ENCODE results near the gene MPST.
"Not testable (repeated sequence)": the region's sequence is repeated elsewhere in the genome, so short reads cannot be mapped to it uniquely, and the experiment has no call there.

MPST gene

DNA sequence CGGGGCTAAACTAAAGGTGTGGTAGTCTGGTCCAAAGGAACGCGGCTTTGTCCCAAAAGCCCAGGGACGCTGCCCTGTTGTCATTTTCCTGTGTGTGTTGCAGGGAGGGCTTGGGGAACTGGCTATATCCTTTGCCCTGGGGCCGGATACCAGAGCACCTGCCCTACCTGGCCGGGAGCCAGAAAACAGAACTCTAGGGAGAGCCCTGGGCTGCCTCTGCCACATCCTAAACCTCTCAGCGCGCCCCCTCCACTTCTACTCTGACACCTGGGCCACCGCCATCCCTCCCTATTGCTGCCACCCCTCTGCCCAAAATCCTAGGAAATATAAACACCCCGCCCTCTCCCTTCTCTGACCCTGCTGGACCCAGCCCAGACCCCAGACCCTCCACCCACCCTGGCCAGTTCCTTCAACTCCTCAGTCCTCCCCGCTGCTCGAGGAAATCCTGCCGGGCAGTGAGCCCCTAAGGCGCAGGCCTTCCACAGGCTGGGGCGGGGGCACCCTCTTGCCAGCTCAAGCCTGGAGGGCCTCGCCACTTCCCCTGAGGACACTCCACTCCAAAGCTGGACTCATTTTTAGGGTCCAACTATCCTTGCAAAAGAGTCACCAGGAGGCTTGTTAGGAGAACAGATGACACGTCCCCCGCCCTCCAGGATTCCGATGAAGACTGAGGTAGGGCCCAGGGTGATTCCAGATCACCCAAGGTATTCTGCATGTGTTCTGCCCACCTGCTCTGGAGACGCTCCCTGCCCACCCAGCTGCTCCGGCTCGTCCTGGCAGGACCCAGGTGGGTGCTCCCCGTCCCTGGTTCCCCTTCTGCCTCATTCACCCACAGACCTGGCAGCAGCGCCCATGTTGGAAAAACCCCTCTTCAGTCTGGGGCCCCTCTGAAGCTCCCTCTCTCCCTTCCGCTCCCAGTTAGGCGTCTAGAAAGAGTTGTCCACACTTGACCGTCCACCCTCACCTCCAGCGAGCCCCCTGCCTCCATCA lies 44.2 kb downstream of the MPST start:
- no peak for DNase-seq

DNA sequence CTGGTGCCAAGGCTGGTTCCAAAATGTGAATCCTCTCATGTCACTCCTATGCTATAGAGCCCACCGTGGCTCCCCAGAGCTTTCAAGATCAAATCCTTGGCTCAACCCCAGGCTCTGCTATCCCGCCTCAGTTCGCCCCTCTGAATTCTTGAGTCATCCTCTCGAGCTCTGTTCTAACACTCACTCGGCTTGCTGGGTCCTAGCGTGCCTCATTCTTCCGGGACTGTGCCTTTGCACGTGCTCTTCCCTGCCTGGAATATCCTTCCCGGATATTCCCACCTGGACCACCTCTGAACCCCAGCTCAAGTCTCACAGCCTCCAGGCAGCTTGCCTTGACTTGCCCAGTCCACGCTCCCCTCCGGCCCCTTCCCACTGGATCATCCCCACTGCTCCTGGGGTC lies 45.0 kb downstream of the MPST start:
- DNase-seq: no peak

DNA sequence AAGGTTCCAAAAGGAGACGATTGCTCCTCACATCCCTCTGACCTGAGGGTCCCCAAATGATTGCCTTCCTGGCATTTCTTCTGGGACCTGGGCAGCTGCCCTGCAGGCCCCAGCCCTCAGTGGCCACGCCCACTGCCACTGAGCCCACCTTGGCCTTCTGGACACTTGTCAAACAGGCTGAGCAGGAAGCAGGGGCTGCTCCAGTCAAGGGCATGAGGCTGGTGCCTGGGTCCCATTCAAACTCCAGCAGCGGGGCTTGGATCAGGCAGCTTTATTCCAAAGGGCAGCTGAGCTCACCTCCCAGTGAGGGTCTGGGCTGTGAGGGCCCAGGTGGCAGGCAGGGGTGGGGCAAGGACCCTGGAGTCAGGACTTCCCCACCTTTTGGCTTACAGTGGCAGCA lies 45.6 kb downstream of the MPST start:
- no peak for DNase-seq

DNA sequence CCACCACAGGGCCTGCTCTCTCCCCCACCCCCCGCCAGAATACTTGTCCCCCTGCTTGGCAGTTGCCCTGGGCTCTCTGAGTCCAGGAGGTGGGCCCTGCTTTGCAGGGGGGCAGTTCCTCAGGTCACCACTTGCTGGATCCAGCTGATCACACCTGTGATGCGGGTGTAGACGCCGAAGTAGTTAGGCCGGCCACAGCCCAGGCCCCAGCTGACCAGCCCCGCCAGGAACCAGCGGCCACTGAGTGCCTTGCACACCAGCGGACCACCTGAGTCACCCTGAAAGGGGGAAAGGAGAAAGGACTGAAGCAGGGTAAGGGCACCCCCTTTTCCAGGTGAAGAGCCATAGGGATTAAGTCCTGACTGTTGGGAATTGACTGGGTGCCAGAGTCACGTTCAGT lies 46.4 kb downstream of the MPST start:
- no peak for DNase-seq

DNA sequence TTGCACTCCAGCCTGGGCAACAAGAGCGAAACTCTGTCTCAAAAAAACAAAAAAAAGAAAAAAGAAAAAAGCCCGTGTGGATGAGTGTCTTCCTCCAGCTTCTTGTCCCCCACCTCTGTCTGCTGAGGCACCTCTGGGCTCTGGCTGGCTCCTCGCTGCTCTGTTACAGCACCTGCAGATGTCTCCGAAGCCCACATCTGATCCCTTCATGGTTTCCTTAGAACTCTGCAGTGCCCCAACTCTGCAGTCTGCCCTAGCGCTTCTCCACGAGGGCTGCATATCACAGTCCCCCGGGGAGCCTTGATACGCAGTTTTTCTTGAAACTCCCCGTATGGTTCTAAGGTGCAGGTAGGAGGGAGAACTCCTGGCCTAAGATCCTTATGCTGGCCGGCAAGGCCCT lies 47.9 kb downstream of the MPST start:
- DNase-seq: no peak

DNA sequence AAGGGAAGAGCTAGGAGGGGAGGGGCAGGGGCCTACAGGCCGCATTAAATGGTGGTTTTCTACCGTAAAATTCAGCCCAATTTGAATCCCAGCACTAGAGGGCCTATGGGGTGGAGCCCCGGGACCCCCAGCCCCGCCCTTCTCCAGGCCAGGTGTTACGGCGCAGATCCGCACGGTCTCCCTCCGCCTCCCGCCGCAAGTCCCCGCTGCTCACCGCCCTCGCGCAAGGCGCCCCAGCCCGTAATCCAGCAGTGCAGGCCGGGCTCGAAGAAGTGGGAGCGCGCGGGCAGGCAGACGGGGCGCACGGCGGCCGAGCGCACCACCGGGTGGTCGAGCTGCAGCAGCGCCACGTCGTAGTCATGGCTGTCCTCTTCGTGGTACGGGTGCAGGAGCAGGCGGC lies 49.3 kb downstream of the MPST start:
- DNase-seq: peak; percentile 27

DNA sequence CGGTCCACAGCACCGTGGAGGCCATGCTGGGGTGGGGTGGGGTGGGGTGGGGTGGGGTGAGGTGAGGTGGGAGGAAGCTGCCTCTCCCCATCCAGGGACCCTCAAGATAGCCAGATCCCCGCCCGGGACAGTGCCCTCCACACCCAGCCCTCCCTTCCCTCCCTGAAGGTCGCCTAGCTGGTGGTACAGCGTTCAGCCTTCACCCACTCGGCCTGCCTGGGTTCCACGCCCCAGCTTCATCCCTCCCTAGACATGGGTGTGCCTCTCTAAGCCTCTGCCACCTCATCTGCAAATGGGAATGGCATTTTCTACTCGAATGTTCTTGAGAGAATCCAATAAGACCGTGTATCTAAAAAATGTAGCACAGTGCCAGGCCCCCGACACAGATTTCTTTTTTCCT lies 49.8 kb downstream of the MPST start:
- no peak for DNase-seq

DNA sequence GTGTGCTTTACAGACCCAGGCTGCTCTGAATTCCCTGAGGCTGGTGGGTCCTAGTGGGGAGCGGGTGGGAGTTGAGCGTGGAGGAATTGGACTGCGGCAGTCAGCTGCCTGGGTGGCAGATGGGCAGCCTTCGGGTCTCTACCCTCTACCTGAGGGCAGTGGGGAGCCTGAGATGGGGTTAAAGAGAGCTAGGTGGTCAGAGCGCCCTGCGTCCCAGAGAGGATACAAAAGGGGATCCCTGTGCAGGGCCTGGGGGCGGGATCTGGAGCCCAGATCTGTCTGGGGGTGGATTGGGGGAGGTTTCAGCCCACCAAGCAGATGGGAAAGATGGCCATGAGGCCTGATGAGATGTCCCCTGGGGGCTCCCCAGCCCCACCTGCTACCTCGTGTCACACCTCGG lies 50.2 kb downstream of the MPST start:
- no peak for DNase-seq

DNA sequence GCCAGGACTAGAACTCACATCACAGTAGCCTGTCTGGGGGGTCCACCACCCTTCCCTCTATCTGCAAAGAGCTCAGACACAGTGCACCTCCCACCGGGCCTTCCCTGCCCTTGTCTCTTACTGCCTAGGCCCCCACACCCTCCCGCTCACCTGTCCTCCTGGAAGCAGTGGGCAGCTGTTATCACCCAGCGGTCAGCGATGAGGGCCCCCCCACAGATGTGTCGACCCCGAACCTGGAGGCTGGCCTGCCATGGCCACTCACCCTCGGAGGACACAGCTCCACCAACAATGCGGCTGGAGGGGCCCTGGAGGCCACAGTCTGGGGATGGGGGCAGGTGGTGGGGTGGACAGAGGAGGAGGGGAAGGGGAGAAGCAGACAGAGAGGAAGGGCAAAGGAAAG lies 50.8 kb downstream of the MPST start:
- no peak for DNase-seq

DNA sequence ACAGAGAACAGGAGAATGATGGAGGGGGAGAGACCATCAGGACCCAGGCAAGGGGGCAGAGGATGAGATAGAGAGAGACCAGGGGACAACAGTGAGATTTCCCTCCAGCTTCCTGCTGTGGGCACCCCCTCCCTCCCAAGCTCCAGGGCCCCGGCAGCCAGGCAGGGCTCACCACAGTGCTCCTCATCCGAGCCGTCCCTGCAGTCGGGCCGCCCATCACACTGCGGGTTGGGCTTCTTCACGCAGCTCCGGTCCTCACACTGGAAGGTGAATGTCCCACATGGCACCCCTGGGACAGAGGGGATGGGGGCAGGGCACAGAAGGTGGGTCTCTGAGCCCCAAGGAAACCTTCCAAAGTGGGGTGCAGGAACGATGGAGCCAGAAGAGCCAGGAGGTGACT lies 51.2 kb downstream of the MPST start:
- no peak for DNase-seq

DNA sequence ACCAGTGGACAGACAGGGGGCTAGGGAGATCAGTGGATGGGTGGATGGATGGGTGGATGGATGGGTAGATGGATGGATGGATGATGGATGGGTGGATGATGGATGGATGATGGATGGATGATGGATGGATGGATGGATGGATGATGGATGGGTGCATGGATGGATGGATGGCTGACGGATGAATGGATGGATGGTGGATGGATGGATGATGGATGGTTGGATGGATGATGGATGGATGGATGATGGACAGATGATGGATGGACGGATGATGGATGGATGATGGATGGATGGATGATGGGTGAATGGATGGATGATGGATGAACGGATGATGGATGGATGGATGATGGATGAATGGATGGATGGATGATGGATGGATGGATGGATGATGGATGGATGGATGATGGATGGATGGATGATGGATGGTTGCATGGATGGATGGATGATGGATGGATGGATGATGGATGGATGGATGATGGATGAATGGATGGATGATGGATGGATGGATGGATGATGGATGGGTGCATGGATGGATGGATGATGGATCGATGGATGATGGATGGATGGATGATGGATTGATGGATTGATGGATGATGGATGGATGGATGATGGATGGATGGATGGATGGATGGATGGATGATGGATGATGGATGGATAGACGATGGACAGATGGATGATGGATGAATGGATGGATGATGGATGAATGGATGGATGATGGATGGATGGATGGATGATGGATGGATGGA lies 52.5 kb downstream of the MPST start:
- DNase-seq: not testable (repeated sequence)

DNA sequence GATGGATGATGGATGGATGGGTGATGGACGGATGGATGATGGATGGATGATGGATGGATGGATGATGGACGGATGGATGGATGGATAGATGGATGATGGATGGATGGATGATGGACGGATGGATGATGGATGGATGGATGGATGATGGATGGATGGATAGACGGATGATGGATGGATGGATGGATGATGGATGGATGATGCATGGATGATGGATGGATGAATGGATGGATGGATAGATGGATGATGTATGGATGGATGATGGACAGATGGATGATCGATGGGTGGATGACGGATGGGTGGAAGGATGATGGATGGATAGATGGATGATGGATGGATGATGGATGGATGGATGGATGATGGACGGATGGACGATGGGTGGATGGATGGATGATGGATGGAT lies 53.1 kb downstream of the MPST start:
- DNase-seq: no peak

DNA sequence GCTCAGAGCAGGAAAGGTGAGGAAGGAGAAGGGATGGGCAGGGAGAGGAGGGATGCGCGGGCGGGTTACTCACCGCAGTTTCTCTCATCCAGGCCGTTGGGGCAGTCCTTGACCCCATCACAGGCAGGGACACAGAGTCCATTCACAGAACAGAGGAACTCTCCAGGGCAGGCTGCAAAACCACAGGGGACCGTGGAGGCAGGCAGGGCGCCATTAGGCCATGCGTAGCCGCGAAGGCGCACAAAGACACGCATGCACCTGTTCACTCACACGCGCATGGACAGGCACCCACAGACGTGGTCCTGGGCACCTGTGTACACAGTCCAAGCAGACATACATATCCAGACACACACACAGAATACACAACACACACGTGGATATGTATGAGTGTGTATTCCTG lies 55.0 kb downstream of the MPST start:
- no peak for DNase-seq

DNA sequence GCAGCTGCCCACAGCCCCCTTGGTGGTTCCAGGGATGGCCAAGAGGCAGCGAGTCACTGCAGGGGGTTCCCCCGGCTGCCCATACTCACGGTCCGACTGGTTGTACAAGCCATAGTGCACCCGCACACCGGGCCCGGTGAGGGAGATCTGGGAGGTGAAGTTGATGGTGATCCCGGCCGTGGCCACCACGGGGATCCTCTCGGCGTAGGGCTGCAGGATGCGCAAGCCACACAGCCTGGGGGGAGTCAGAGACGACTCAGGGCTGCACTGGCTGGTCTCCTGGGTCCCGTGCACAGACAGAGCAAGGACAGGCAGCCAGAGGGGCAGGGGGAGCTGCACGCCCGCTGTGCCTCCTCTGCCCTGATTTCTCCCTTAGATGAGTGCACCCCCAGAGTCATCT lies 55.5 kb downstream of the MPST start:
- DNase-seq: no peak

DNA sequence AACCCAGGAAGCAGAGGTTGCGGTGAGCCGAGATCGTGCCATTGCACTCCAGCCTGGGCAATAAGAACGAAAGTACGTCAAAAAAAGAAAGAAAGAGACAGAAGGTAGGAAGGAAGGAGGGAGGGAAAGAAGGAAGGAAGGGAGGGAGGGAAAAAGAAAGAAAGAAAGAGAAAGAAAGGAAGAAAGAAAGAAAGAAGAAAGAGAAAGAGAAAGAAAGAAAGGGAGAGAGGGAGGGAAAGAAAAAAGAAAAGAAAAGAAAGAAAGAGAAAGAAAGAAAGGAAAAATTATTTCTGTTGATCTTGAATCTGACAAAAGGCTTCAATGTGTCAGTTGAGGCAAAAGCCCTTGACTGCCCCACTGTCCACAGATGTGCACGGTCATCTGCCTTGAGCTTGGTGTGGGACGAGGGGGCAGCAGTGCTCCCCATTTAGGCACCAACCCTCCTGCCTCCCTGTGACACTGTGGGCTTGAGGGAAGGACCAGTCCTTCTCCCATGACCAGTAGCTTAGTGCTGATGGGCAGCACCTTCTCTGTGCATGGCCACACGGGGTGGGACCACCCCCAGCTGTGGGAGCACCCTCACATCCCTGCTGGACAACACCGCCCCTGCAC lies 56.4 kb downstream of the MPST start:
- DNase-seq: no peak

DNA sequence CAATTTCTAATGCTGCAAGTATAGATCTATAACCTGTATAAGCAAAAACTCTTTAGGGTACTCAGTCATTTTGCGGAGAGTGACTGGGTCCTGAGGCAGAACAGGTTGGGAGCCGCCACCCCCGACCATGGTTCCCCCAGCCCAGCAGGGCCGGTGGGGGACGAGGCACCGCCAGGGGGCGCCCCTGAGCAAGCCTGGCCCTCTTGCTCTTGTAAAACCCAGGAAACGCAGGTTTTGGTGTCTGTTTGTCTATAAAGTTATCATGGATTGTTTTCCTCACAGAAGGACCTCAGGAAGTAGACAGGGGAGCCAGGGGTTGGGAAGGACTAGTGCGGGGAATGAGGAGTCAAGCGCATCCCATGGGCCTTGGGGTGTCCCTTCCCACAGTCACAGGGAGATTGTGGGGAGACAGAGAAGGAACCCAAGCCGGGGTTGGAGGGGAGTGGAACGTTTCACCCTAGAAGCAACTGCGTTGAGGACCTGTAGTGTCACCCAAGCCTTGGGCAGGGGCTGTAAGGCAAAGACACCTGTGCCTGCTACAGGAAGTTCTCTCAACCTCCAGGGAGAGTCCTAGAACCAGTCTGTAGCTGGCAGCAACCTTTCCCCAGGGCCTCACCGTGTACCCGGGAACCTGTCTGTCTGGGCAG lies 58.4 kb downstream of the MPST start:
- peak; percentile 91 for DNase-seq

DNA sequence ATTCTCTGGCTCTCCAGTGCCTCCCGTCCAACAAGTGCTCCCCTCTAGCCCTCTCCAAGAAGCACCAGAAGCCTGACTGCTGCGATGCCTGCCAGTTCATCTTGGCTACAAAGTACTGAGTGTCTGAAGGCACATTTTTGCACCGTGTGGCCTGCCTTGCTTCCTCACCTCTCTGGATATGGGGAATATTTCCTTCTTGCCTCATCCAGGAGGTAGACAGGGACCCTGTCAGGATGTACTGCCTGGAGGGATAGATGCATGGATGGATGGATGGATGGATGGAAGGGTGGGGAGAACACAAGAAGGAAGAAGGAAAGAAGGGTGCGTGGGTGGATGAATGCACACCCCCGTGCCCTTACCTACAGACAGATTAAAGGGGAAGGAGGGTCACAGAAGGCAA lies 59.6 kb downstream of the MPST start:
- DNase-seq: no peak
